ENCODE measurements around the gene DNAAF2. TPM values are rescaled to one million over a fixed set of nuclear protein-coding genes. Genes with fewer than 3 reads are reported as not detected.
A peak's percentile ranks its signal among the peaks of the same experiment; 100 is the strongest.

DNAAF2 gene
- polyA plus RNA-seq, 1 of the 3 experiments (the other 2 are of a cell fraction), result 8.9 TPM

DNA sequence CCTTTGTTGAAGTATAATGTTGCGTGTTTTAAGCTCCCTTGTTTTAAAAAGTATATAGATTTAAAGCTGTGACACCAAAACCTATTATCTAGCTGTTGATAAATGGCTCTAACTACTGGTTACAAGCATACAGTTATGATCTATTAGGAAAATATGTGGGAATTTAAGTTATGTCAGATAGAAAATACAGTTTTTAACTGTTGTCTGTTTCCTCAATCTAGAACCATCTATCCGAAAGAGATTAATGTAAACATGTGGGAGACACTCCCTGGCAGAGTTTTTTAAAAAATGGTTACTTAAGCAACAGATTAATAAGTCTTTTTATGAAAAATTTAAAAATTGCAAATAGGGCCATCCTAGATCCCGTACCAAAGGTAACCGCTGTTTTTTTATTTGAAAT, 22.8 kb downstream of the DNAAF2 start:
- CTCF ChIA-PET, result interaction anchor here (0.7 kb wide), 1 partner anchor 25 kb away, joined by 4 read pairs; no protein-coding TSS in a partner anchor
- Histone ChIP-seq H3K9me2 (no peaks in the 10 kb centered on the region), H3K4me3 (ENCODE audit: low read depth in 2 of 2, low read length in 1 of 2) (no peak overlapping the region), H3K4me1 (ENCODE audit: control insufficient read depth in 1 of 2, insufficient read depth in 2 of 2, low read depth in 1 of 2, low read length in 1 of 2) (no peaks in the 10 kb centered on the region), H3K9ac (no peak overlapping the region), H3K27me3 (ENCODE audit: insufficient read depth) (no peaks in the 10 kb centered on the region), H3K36me3 (replicated peaks in 1 of 2; ENCODE audit: control insufficient read depth in 1 of 2, insufficient read depth in 2 of 2, low read length in 1 of 2) (peaks cover 0 to 17% of the 10 kb centered on the region in 2 experiments), H3K79me2 (ENCODE audit: insufficient read depth) (peaks cover 24% of the 10 kb centered on the region), H4K20me1 (ENCODE audit: insufficient read depth) (no peaks in the 10 kb centered on the region), H3F3A (replicated peaks; ENCODE audit: insufficient read depth) (peaks cover 24% of the 10 kb centered on the region), H3K27ac (ENCODE audit: low read depth in 2 of 2, low read length in 1 of 2) (peak overlapping the region in 1 of 2 experiments; percentile 29; a peak in 1 of 4 replicates), H3K9me3 (no peaks in the 10 kb centered on the region), H2AFZ (ENCODE audit: low read depth) (no peak overlapping the region), H3K4me2 (no peak overlapping the region)
- POLR2A ChIA-PET, result no interaction called here
- WGBS (ENCODE audit: low lambda C conversion rate), result 88% methylated on average over 4 of the region's 4 CpGs
- no peak for TF ChIP-seq JUND (IDR thresholded peaks at IDR 0.05)
- DNase-seq, result no peak

DNA sequence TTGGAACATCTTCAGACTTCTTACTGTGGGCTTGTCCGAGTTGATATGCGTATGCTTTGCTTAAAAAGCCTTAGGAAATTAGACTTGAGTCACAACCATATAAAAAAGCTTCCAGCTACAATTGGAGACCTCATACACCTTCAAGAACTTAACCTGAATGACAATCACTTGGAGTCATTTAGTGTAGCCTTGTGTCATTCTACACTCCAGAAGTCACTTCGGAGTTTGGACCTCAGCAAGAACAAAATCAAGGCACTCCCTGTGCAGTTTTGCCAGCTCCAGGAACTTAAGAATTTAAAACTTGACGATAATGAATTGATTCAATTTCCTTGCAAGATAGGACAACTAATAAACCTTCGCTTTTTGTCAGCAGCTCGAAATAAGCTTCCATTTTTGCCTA, 27.5 kb downstream of the DNAAF2 start:
- H3K4me1 ChIP-seq (ENCODE audit: control insufficient read depth in 1 of 2, insufficient read depth in 2 of 2, low read depth in 1 of 2, low read length in 1 of 2), result no peaks in the 10 kb centered on the region
- H3K4me3 ChIP-seq (ENCODE audit: low read depth in 2 of 2, low read length in 1 of 2), result no peak overlapping the region
- H4K20me1 ChIP-seq (ENCODE audit: insufficient read depth), result no peaks in the 10 kb centered on the region
- DNase-seq, result no peak
- H3K27ac ChIP-seq (ENCODE audit: low read depth in 2 of 2, low read length in 1 of 2), result no peak overlapping the region
- ChIA-PET POLR2A (interaction anchor here (1.0 kb wide), 1 partner anchor 13 kb away, joined by 3 read pairs; the partner anchor contains the start of genes MGAT2 and RPL36AL), CTCF (interaction anchor here (1.1 to 1.2 kb wide), 2 partner anchors 21 to 26 kb away, joined by 3 to 4 read pairs; no protein-coding TSS in a partner anchor)
- no peak overlapping the region for H3K4me2 ChIP-seq
- peaks cover 11% of the 10 kb centered on the region for H3F3A ChIP-seq (replicated peaks; ENCODE audit: insufficient read depth)
- no peak overlapping the region for H3K9ac ChIP-seq
- no peak for TF ChIP-seq TAF1 (IDR thresholded peaks at IDR 0.05; ENCODE audit: borderline replicate concordance, low read depth, low read length)
- TF ChIP-seq RCOR1 (IDR thresholded peaks at IDR 0.05; ENCODE audit: low read length), result no peak
- TF ChIP-seq FOXM1 (IDR thresholded peaks at IDR 0.05; ENCODE audit: low read depth), result no peak
- TF ChIP-seq, protein P1, sequence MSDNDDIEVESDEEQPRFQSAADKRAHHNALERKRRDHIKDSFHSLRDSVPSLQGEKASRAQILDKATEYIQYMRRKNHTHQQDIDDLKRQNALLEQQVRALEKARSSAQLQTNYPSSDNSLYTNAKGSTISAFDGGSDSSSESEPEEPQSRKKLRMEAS (IDR thresholded peaks at IDR 0.05; ENCODE audit: low read depth), result no peak
- no peak for TF ChIP-seq TEAD4 (IDR thresholded peaks at IDR 0.05; ENCODE audit: borderline replicate concordance, insufficient read depth)
- H3K36me3 ChIP-seq (replicated peaks in 1 of 2; ENCODE audit: control insufficient read depth in 1 of 2, insufficient read depth in 2 of 2, low read length in 1 of 2), result peaks cover 0 to 15% of the 10 kb centered on the region in 2 experiments
- H3K79me2 ChIP-seq (ENCODE audit: insufficient read depth), result peaks cover 33% of the 10 kb centered on the region
- H3K9me2 ChIP-seq, result no peaks in the 10 kb centered on the region
- 83% methylated on average over 6 of the region's 6 CpGs for WGBS (ENCODE audit: low lambda C conversion rate)
- no peak overlapping the region for H2AFZ ChIP-seq (ENCODE audit: low read depth)
- H3K27me3 ChIP-seq (ENCODE audit: insufficient read depth), result no peaks in the 10 kb centered on the region
- no peaks in the 10 kb centered on the region for H3K9me3 ChIP-seq

DNA sequence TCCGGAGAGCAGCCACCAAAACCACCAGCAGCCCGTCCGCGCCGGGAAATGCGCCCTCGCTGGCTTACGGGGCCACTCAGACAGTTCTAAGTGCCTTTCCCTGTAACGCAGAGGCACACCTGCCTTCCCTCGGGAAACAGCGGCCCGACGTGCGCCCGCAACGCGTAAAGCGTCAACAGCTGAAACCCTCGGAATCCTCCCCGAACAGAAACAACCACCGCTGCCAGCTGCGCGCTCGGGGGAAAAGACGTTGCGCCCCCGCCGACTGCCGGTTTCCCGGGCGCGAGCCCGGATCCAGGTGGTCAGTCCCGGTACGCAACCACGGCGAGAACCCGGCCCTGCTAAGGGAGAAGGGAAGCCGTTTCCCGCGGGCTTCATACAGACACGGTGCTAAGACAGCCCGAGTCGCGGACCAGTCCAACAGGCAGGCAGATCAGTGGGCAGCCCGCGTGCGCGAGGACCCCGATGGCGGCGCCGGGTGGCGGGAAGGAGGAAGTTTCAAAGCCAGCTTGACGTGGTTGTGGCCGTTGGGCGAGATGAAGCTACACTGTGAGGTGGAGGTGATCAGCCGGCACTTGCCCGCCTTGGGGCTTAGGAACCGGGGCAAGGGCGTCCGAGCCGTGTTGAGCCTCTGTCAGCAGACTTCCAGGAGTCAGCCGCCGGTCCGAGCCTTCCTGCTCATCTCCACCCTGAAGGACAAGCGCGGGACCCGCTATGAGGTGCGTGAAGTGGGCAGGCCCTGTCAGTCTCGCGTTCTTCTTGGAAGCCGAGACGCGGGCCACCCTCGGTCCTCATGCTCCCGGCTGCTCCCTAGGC, 36.4 kb downstream of the DNAAF2 start, which contains the start of gene LRR1:
LRR1 (plus strand) TSS at position 456 of the 816 bp plus-strand sequence; CDS start at position 537, 81 bp downstream.
- POLR2A ChIA-PET, result interaction anchor here (1.5 to 2.5 kb wide), 4 partner anchors 12 to 169 kb away, joined by 4 to 19 read pairs (median 8); partner anchors contain the start of genes MGAT2, RPL36AL and RPS29
- DNase-seq, result peak; percentile 88
- H3K4me1 ChIP-seq (ENCODE audit: control insufficient read depth in 1 of 2, insufficient read depth in 2 of 2, low read depth in 1 of 2, low read length in 1 of 2), result peaks cover 2 to 3% of the 10 kb centered on the region in 2 experiments; a peak in 2 of 4 replicates
- peak within 1 kb of the TSS; percentile 84 for H3K4me2 ChIP-seq
- H3K9ac ChIP-seq, result peak within 1 kb of the TSS; percentile 96
- no peaks in the 10 kb centered on the region for H3K9me3 ChIP-seq
- H3K9me2 ChIP-seq, result no peaks in the 10 kb centered on the region
- H3K4me3 ChIP-seq (ENCODE audit: low read depth in 2 of 2, low read length in 1 of 2), result peak within 1 kb of the TSS; percentile 74 to 85
- H3K36me3 ChIP-seq (replicated peaks in 1 of 2; ENCODE audit: control insufficient read depth in 1 of 2, insufficient read depth in 2 of 2, low read length in 1 of 2), result peaks cover 0 to 5% of the 10 kb centered on the region in 2 experiments
- H3K27me3 ChIP-seq (ENCODE audit: insufficient read depth), result no peaks in the 10 kb centered on the region
- peak within 1 kb of the TSS; percentile 89 for H2AFZ ChIP-seq (ENCODE audit: low read depth)
- peaks cover 23% of the 10 kb centered on the region for H3F3A ChIP-seq (replicated peaks; ENCODE audit: insufficient read depth)
- CTCF ChIA-PET, result interaction anchor here (0.6 to 5.4 kb wide), 8 partner anchors 11 to 263 kb away, joined by 3 to 51 read pairs (median 3); partner anchors contain the start of genes MGAT2, NEMF, RPL36AL and RPS29
- 0% methylated on average over 27 of the region's 77 CpGs for WGBS (ENCODE audit: low lambda C conversion rate)
- H3K79me2 ChIP-seq (ENCODE audit: insufficient read depth), result peaks cover 56% of the 10 kb centered on the region
- H4K20me1 ChIP-seq (ENCODE audit: insufficient read depth), result no peaks in the 10 kb centered on the region
- H3K27ac ChIP-seq (ENCODE audit: low read depth in 2 of 2, low read length in 1 of 2), result peak within 1 kb of the TSS; percentile 94 to 97
- no peak for TF ChIP-seq RXRA (IDR thresholded peaks at IDR 0.05; ENCODE audit: borderline replicate concordance, low read depth)
- peak; percentile 62; the same call in 1 of the 2 replicates for TF ChIP-seq POLR2AphosphoS5 (IDR thresholded peaks at IDR 0.05; ENCODE audit: low read depth, low read length)
- TF ChIP-seq NFIC (IDR thresholded peaks at IDR 0.05; ENCODE audit: borderline replicate concordance), result no peak
- TF ChIP-seq FOSL2 (IDR thresholded peaks at IDR 0.05; ENCODE audit: borderline replicate concordance, low read depth), result no peak; the same call in 1 of the 2 replicates
- TF ChIP-seq JUND (IDR thresholded peaks at IDR 0.05), result no peak
- TF ChIP-seq TAF1 (IDR thresholded peaks at IDR 0.05; ENCODE audit: borderline replicate concordance, low read depth, low read length), result peak; percentile 90
- TF ChIP-seq, protein P2, sequence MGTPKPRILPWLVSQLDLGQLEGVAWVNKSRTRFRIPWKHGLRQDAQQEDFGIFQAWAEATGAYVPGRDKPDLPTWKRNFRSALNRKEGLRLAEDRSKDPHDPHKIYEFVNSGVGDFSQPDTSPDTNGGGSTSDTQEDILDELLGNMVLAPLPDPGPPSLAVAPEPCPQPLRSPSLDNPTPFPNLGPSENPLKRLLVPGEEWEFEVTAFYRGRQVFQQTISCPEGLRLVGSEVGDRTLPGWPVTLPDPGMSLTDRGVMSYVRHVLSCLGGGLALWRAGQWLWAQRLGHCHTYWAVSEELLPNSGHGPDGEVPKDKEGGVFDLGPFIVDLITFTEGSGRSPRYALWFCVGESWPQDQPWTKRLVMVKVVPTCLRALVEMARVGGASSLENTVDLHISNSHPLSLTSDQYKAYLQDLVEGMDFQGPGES (IDR thresholded peaks at IDR 0.05; ENCODE audit: low read depth, low read length), result no peak
- no peak for TF ChIP-seq RCOR1 (IDR thresholded peaks at IDR 0.05; ENCODE audit: low read length)
- TF ChIP-seq, protein P3, sequence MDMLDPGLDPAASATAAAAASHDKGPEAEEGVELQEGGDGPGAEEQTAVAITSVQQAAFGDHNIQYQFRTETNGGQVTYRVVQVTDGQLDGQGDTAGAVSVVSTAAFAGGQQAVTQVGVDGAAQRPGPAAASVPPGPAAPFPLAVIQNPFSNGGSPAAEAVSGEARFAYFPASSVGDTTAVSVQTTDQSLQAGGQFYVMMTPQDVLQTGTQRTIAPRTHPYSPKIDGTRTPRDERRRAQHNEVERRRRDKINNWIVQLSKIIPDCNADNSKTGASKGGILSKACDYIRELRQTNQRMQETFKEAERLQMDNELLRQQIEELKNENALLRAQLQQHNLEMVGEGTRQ (IDR thresholded peaks at IDR 0.05; ENCODE audit: borderline replicate concordance, low read depth, low read length), result no peak
- 0 out of 2 replicates have a peak, but pooled peaks have one; percentile 14 for TF ChIP-seq SMC3 (IDR thresholded peaks at IDR 0.05; ENCODE audit: low read depth, low read length)
- TF ChIP-seq SIN3A (IDR thresholded peaks at IDR 0.05; ENCODE audit: borderline replicate concordance, low read depth, low read length), result peak; percentile 57; the same call in 1 of the 2 replicates
- TF ChIP-seq, protein P4, sequence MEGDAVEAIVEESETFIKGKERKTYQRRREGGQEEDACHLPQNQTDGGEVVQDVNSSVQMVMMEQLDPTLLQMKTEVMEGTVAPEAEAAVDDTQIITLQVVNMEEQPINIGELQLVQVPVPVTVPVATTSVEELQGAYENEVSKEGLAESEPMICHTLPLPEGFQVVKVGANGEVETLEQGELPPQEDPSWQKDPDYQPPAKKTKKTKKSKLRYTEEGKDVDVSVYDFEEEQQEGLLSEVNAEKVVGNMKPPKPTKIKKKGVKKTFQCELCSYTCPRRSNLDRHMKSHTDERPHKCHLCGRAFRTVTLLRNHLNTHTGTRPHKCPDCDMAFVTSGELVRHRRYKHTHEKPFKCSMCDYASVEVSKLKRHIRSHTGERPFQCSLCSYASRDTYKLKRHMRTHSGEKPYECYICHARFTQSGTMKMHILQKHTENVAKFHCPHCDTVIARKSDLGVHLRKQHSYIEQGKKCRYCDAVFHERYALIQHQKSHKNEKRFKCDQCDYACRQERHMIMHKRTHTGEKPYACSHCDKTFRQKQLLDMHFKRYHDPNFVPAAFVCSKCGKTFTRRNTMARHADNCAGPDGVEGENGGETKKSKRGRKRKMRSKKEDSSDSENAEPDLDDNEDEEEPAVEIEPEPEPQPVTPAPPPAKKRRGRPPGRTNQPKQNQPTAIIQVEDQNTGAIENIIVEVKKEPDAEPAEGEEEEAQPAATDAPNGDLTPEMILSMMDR (IDR thresholded peaks at IDR 0.05), result no peak
